ENCODE results near the gene SH3BP2.
"Not testable (repeated sequence)": the region's sequence is repeated elsewhere in the genome, so short reads cannot be mapped to it uniquely, and the experiment has no call there.

The SH3BP2 gene

DNA sequence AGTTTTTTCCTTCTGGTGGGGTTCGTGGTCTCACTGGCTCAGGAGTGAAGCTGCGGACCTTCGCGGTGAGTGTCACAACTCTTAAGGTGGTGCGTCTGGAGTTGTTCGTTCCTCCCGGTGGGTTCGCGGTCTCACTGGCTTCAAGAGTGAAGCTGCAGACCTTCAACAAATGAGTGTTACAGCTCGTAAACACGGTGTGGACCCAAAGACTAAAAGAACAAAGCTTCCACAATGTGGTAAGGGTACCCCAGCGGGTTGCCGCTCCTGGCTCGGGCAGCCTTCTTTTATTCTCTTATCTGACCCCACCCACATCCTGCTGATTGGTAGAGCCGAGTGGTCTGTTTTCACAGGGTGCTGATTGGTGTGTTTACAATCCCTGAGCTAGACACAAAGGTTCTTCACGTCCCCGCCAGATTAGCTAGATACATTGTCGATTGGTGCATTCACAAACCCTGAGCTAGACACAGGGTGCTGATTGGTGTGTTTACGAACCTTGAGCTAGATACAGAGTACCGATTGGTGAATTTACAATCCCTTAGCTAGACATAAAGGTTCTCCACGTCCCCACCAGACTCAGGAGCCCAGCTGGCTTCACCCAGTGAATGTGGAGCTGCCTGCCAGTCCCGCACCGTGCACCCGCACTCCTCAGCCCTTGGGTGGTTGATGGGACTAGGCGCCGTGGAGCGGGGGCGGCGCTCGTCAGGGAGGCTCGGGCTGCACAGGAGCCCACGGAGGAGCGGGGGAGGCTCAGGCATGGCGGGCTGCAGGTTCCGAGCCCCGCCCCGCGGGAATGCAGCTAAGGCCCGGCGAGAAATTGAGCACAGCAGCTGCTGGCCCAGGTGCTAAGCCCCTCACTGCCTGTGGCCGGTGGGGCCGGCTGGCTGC is 30.2 kb upstream of the SH3BP2 start:
- DNase-seq, result not testable (repeated sequence)

DNA sequence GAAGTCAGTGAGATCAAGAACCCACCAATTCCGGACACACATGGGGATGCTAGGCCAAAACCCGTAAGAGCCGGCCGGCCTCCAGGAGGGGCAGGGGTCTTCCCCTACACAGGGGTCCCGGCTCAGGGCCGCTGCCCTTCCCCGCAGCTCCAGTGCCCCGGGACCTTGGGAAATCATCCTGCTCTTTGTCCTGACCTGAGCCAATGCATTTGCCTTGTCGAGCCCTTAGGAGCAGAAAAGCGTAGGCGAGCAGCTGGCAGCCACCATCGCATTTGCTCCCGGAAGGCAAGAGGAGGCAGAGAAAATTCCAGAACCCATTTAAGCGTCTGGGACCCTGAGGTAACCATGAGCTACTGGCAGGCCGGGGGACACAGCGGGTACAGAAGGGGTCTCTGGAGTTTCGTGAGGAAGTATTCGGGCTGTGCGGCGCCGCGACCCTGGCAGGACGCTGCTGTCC is 29.3 kb upstream of the SH3BP2 start:
- DNase-seq, result no peak

DNA sequence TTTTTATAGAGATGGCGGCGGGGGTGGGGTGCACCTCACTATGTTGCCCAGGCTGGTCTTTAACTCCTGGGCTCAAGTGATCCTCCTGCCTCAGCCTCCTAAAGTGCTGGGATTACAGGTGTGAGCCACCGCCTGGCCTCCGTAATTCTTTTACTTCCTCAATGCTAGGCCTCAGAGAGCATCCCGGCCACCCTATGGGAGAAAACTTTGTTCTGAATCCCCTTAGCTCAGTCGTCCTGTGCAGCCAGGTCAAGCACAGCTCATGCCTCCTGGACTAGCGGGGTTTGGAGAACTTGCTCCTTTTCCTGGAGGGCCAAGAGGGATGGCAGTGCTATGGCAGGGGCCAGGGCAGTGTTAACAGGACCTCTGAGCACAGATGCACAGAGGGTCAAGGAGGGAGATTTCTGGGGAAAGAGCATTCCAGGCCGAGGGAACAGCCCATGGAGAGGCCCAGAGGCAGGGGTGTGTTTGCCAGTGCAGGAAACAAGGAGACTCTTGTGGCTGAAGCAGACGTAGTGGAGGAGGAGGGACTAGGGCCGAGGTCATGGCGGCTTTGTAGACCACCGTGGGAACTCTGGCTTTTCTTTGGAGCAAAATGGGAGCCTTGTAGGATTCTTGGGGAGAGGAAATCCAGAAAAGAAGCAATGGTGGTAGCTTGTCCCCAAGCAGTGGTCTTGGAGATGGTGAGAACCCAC is 26.9 kb upstream of the SH3BP2 start:
- no peak for DNase-seq

DNA sequence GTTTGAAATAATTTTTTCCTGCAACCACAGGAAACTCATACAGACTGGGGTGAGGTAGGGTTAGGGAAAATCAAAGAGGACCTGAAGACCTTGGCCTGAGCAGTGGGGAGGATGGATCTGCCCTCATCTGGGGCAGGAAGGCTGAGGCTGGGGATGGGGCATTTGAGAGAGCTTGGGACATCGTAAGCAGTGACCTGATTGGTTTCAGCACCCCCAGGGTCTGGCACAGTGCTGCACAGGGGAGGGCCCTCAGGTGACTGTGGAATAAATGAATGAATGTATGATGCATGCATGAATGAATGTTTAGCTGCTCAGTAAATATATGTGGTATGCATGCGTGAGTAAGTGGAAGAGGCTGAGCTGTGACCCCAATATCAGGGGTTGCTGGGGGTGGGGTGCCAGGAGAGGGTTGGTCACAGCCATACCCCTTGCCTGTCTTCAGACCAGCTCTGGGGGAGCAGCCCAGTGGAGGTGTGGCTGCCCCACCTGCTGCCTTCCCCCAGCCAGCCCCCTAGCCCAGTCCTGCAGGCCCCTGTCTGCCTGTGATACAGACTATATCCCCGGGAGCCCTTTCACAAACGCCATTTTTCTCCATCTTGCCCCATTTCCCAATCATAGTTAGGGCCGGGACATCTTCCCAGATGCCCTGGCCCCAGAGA is 25.7 kb upstream of the SH3BP2 start:
- DNase-seq, result no peak

DNA sequence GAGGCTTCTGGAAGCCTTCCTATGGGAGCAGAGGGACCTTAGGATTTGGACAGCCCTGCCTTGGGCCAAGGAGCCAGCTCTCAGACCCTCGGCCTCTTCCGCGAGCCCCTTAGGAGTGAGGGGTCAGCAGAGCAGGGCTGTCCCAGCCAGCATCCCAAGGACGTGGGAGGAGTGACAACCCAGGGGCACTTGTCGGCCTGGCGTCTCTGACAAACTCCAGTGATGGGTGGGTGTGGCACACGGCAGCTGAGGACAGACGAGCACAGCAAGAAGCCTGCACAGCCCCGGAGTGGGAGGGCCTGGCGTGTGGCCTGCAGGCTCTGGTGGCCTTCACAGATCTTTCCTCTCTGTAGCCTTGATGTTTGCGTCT is 25.2 kb upstream of the SH3BP2 start:
- DNase-seq, result no peak

DNA sequence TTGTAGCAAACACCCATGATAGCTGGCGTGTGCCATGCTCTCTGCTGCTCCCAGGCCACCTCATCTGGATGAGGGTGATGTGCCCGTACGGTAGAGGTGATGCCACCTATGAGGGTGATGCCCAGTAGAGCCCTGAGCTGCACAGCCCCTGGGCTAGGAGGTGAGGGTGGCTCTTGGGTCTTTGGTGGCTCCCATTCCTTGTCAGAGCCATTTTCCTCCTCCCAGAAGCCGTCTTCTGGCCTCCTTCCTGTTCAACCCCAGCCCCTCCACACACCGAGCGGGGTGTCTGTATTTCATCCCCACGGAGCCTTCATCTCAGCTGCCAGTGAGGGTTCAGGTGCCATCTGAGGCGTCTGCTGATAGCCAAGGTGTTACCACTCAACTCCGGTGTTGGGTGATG is 24.8 kb upstream of the SH3BP2 start:
- DNase-seq, result no peak

DNA sequence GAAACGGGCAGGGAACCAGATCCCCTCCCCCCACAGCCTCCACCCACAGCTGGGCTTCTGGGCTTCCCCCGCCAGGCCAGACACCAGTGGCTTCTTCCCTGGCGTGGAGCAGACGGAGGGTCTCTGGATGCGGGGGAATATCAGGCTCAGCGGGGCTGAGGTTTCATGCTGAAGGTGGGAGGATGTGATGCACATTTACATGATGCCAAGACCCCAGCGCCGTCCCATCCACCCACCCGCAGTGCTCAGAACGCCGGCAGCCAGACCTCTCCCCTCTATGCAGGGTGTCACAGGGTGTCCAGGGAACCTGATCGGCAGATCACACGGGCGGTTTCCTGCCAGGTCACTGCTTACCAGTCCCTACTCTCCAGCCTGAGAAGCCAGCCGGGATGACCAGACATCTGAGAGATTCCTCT is 24.0 kb upstream of the SH3BP2 start:
- DNase-seq, result no peak

DNA sequence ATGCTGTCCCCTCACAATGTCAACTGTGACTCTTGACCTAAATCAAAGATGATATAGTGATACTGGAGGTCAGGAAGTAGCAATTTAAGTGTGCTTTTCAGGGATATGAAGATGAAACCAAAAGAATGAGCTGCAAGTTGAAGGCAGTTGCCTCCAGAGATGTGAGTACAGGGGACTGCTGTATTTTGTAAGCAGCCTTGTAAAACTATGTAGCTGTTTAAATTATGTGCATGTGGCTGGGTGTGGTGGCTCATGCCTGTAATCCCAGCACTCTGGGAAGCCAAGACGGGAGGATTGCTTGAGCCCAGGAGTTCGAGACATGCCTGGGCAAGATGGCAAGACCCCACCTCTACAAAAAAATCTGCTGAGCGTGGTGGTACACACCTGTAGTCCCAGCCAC is 21.6 kb upstream of the SH3BP2 start:
- no peak for DNase-seq

DNA sequence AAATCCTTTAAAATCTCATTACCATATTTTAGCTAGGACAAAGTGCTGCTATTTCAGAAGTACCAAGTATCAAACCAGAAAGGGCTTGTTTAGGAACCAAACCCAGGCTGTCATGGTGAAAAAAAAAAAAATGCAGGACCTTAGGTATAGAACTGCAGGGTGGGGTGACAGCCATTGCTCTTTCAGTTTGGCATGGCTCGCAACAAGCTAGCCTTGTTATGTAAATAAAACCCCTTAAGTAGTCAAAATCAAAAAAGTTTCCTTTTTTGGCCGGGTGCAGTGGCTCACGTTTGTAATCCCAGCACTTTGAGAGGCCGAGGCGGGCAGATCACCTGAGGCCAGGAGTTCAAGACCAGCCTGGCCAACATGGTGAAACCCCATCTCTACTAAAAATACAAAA is 12.2 kb upstream of the SH3BP2 start:
- DNase-seq, result not testable (repeated sequence)

DNA sequence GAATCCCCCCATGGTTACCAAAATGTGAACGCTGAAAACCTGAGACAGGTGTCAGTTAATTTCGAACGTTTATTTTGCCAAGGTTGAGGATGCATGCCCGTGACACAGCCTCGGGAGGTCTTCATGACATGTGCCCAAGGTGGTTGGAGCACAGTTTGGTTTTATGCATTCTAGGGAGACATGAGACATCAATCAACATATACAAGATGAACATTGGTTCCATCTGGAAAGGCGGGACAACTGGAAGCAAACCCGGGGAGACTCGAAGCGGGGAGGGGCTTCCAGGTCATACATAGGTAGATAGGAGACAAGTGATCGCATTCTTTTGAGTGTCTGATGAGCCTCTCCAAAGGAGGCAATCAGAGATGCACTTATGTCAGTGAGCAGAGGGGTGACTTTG is 11.0 kb upstream of the SH3BP2 start:
- DNase-seq, result no peak

DNA sequence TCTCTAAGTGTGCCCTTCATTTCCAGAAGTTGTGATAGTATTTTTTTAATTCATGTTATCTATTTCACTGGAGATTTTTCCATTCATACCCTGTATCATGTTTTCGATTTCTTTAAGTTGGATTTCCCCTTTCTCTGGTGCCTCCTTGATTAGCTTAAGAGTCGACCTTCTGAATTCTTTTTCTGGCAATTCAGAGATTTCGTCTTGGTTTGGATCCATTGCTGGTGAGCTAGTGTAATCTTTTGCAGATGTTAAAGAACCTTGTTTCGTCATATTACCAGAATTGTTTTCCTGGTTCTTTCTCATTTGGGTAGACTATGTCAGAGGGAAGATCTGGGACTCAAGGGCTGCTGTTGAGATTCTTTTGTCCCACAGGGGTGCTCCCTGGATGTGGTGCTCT is 9.1 kb upstream of the SH3BP2 start:
- DNase-seq, result no peak

DNA sequence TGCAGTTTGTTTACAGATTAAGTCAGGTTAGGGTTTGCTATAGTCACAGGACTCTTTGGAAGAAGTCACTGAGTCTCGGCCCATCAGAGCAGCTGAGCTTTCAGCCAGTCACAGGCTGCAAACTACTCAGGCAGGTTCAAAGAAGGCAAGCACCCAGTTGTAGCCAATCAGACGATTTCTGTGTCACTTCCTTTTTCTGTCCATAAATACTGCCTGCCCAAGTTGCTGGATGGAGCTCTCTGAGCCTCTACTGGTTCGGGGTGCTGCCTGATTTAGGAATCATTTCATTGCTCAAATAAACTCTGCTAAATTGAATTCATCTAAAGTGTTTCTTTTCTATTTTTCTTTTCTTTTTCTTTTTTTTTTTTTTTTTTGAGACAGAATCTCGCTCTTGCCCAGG is 7.3 kb upstream of the SH3BP2 start:
- DNase-seq, result no peak

DNA sequence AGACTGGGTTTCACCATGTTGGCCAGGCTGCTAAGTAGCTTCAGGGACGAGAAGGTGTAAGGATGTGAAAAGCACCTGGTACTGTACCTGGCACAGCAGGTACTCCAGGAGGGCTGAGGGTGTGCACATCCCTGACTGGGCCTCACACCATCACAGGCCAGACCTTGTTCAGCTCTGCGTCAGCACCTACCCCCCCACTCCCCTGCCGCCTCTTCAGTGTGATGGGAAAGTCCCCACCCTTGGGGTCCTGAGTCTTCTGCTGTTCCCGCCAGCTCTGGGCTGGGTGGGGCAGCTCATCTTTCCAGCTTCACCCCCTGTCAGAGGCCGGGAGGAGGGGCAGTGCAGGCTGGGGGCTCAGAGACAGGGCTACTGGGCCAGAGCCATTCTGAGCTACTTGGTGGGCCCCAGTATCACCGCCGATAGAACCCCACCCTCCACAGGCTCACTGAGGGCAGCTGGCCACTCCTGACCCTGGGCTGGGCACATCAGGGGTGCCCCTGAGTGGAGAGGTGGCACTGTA is 6.7 kb upstream of the SH3BP2 start:
- DNase-seq, result no peak

DNA sequence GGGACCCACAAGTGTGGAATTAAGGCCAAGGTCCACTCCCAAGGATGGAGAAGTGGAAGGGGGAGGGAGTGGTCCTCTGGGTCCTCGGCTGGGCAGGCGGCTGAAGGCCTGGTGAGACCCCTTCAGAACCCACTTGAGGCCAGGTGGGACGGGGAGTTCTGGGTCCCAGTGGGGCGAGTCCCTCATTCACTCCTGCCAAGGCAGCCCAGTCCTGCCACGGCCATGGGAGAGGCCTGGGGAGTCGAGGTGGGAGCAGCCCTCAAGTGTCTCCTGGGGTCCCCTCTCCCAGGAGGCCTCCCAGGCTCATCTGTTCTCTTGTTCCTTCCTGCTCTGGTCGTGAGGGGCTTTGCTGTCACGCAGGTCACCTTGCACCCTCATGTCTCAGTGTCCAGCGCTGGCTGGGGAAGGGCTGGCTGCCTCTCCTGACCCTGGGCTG is 6.1 kb upstream of the SH3BP2 start:
- DNase-seq, result no peak

DNA sequence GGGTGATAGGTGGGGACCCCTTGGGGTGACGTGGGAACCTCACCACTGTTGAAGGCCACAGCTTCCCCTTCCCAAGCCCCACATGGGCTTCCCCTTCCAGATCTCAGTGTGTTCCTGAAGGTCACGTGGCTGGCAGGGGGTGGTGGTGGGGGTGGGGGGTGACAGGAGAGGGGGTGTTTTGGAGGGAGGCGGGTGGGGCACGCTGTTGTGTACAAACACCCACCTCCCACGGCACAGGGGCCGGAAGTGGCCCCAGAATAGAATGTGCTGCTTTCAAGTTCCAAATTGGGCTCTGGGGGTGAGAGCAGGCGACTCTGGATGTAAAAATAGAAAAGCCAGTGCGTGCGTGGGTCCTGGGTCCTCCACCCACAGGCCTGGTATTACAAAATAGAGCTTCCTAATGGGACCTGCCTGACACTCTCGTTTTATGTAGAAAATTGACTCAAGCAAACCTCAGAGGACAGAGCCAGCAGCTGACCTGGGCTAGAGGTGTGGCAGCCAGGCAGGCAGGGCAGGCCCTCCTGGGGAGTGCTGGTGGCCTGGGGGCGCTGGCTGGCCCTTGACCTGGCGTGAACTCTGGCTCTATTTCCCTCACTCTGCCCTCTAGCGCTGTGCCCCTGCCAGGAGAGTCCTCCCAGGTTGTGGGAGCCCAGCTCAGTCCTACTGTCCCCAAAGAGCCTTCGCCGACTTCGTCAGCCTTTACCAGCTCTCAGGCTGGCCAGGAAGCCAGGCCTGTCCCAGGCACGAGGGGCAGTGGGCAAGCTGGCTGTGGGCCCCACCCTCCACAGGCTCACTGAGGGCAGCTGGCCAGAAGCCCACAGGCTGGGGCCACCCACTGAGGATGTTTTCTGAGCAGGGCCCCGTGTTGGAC is 5.4 kb upstream of the SH3BP2 start:
- DNase-seq, result no peak

DNA sequence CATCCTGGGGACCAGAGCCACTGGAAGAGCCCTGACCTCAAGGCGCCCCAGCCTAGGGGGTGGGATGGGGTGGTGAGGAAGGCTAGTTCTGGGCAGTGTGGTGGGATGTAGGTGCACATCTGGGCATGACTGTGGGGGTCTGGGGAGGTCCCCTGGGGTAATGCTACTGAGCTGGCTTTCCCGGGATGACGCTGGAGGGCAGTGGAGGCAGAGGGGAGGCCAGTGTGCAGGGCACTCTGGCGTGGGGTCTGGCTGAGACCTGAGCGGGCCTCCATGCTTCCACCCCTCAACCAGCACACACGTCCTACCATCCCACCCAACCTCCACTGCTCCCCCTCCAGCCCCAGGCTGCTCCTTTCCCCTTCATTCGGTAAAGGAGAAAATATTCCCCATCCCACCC is 4.8 kb upstream of the SH3BP2 start:
- no peak for DNase-seq

DNA sequence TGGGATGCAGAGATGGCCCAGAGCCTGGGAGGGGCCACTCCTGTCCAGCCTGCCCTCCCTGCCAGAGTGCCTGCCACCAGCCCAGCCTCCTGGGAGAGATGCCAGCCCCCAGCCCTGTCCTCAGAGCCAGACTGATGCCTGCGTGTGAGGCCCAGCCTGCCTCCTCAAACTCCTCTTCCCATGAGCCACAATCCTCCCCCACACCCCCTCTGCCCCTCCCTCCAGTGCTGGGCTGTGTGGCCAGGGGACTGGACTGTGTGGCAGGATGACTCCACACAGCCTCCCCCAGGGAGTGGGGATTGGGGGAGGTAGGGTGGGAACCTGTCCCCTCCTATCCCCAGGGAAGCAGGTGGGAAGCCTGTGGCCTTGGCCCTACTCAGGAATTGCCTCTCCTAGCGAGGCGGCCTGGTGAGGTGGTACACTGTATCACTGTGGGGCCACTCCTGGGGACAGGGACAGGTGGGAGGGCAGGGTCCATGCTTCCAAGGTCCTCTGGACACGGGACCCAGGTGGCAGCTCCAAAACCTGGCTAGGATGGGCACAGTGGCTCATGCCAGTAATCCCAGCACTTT is 4.3 kb upstream of the SH3BP2 start:
- DNase-seq, result no peak

DNA sequence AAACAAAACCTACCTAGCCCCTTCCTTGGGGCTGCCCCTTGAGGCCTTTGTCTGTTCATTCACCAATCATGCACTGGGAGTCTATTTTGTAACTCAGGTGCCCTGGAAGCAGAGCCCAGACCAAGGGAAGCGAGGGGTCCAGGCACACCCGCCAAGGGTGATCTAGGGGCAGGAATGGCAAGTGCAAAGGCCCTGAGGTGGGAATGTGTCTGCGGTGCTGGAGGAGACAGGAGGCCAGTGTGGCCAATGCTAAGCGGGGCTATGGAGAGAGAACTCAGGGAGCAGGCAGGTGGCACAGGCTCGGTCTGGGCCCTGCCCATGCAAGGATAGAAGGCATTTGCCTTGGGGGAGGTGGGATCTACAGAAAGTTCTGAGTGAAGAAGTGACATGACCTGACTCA is 3.5 kb upstream of the SH3BP2 start:
- DNase-seq, result no peak

DNA sequence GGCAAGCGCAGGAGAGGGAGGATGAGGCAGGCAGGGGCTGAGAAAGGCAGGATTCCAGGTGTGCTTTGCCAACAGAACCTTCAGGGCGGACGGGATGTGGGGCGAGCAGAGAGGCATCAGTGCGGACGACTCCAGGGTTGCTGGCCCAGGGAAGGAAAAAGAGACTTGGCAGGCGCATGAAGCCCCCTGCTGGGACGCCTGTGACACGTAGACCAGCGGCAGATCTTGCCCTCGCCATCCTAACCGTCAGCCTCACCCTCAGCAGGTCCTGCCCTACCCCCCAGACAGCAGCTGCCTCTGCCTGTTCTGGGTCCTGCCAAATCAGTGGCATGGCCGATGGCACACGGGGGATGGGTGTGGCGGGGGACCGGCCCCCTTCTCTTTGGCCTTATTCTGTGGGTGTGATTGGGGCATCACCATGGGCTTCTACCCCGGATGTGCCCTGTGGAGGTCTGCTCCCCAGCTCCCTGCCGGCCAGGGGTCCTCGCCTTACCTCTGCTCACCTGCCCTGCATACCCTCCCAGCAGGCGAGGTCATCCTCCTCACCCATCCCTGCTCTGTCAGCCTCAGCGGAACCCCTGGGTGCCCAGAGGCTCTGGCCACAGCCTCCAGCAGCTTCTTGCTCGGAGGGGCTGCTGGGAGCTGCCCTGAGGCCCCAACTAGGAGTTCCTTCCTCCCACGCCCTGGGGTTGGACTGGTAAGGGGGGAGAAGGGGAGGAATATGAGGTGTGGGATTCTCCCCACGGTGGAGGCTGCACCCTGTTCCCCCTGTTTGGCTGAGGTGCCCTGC is 2.9 kb upstream of the SH3BP2 start:
- DNase-seq, result no peak

DNA sequence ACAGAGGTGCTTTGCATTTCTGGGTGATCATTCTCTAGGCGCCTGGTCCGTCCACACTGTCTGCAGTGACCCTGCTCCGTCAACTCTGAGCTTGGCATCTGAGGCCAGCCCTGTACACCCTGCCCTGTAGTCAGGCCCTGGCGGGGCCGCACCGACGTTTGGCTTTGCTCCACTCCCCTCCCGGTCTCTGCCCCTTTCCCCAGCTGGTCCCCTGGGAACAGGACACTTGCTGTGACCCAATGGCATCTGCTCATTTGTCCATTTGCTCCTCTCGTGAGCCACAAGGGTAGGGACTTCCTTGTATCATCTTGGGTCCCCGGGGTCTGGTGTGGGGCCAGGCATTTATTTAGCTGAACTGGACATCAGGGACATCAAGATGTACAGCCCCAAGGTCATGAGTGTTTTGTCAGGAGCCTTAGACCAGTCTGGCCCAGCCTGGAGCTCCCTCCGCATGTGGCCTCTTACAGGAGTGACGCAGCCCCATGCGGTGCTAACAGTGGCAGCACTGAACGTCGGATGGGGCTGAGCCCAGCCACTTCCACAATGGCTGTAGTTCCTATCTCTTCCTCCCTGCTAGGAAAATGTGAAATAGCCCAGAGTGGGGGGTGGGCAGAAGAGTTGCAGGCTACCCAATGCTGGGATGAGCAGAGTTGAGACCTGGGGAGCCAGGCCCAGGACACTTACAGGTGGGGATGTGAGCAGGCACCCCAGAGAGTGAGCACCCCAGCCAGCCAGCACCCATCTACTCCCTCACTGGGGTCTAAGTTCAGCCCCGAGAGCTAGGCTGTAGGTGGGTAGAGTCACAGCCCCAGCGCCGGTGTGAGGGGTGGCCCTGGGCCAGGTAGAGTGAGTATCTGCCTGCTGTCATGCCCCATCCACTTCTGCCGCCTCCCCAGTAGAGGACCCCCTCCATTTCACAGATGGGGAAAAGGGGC is 2.0 kb upstream of the SH3BP2 start:
- no peak for DNase-seq
